ENCODE data around the gene ZNF724. TPM values are rescaled to one million over a fixed set of nuclear protein-coding genes. Genes with fewer than 3 reads are reported as not detected.

ZNF724 gene
- total and polyA plus RNA-seq, 2 of the 4 experiments (the other 2 are of a cell fraction): 1.8 to 20.1 TPM

DNA sequence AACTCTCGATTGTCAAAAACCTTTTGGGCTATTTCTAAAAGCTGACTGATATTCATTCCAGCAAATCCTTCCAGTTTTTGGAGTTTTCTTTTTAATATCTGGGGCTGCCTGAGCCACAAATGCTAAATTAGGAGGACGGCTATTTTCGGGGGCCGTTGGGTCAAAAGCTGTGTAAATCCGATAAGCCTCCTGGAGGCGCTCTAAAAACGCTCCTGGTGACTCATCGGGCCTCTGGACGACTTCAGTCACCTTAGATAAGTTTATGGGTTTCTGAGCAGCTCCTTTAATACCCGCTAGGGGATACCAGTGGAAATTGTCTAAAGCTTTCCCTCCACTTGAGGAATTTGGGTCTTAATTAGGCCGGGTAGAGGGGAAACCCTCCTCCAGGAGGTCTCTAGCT, 66.9 kb downstream of the ZNF724 start:
- no peak overlapping the region for H4K91ac ChIP-seq (ENCODE audit: insufficient read depth, low read depth, low read length)
- no peak overlapping the region for H3K4ac ChIP-seq (ENCODE audit: low read depth, low read length)
- H2BK120ac ChIP-seq (ENCODE audit: low read depth, low read length): no peak overlapping the region
- no peak overlapping the region for H2BK5ac ChIP-seq (ENCODE audit: low read depth, low read length, poor library complexity, severe bottlenecking)
- no peaks in the 10 kb centered on the region for H3K36me3 ChIP-seq (ENCODE audit: control insufficient read depth, insufficient read depth, low read length)
- H2AK5ac ChIP-seq (ENCODE audit: low read depth, low read length): no peak overlapping the region
- H3K4me2 ChIP-seq (ENCODE audit: low read depth, low read length): no peak overlapping the region
- no peaks in the 10 kb centered on the region for H3K4me1 ChIP-seq (ENCODE audit: control insufficient read depth, insufficient read depth, low read length)
- dilution Hi-C loops (cut with HindIII; ENCODE audit: low sequenced_read_pairs, unreplicated experiment) (no loop called here), in situ Hi-C loops (cut with MboI; ENCODE audit: low sequenced_read_pairs) (no loop called here), intact Hi-C loops (cut with micrococcal nuclease) (no loop called here)
- no CpG with 5 or more reads among the region's 11 CpGs for WGBS, 2 experiments (ENCODE audit: extremely low coverage in 2 of 2, insufficient read length in 1 of 2)
- H3K79me1 ChIP-seq (ENCODE audit: low read depth in 1 of 2, low read length in 2 of 2): no peaks in the 10 kb centered on the region
- H3K56ac ChIP-seq (ENCODE audit: extremely low read depth, insufficient read depth, low read length): no peak overlapping the region
- ATAC-seq (ENCODE audit: low read depth): no peak
- no peaks in the 10 kb centered on the region for H4K20me1 ChIP-seq (ENCODE audit: insufficient read depth, low read length)
- TF ChIP-seq SMC3 (IDR thresholded peaks at IDR 0.05; ENCODE audit: low read depth, low read length) (no peak), BHLHE40 (IDR thresholded peaks at IDR 0.05; ENCODE audit: low read depth, low read length) (no peak)
- no peak overlapping the region for H3K9ac ChIP-seq (ENCODE audit: low read depth, low read length)
- H3K9me1 ChIP-seq (ENCODE audit: insufficient read depth, low read length): no peaks in the 10 kb centered on the region
- H3K4me3 ChIP-seq (ENCODE audit: insufficient read depth, low read depth, low read length): no peak overlapping the region
- H3K27ac ChIP-seq (ENCODE audit: insufficient read depth, low read length): no peak overlapping the region
- H3K27me3 ChIP-seq (ENCODE audit: control insufficient read depth, insufficient read depth, low read length): no peaks in the 10 kb centered on the region
- H4K8ac ChIP-seq (ENCODE audit: low read depth in 2 of 2, low read length in 2 of 2): no peak overlapping the region
- POLR2A ChIA-PET (ENCODE audit: unreplicated experiment): no interaction called here
- no peak overlapping the region for H2BK15ac ChIP-seq (ENCODE audit: low read depth, low read length)
- H3K14ac ChIP-seq (replicated peaks; ENCODE audit: low read depth, low read length): no peak overlapping the region
- no peak overlapping the region for H3K23ac ChIP-seq (ENCODE audit: low read depth, low read length)
- no TSS peak for BruUV-seq (replicated peaks)
- H2AK9ac ChIP-seq (replicated peaks; ENCODE audit: low read depth, low read length, poor library complexity): no peak overlapping the region
- peaks cover 24% of the 10 kb centered on the region for H3K9me3 ChIP-seq (ENCODE audit: control insufficient read depth, insufficient read depth, low read length)
- no peak overlapping the region for H2AFZ ChIP-seq (replicated peaks; ENCODE audit: low read length, poor library complexity)
- H4K5ac ChIP-seq (ENCODE audit: low read depth, low read length): no peak overlapping the region
- no peak overlapping the region for H3K18ac ChIP-seq (ENCODE audit: low read depth, low read length)
- DNase-seq: no peak
- H2BK20ac ChIP-seq (ENCODE audit: low read depth, low read length): no peak overlapping the region
- CTCF ChIA-PET: no interaction called here

Small RNA genes within 50 kb of the gene (microRNA-seq; reads per million reads assigned to microRNA genes)
- not detected for gene VN1R91P (ENCODE audit: insufficient read depth, insufficient read length)

Small RNA genes within 50 kb of the gene (small RNA-seq; reads per million reads assigned to genes)
- gene VN1R91P: 0 reads per million in 5 experiments

Other genes with a start within 250 kb of the ZNF724 start
- gene ZNF728, start 247.2 kb downstream of the ZNF724 start, total RNA-seq (2012; rRNA removed): not detected in 2 replicates
- gene ZNF728, start 247.2 kb downstream of the ZNF724 start, polyA plus RNA-seq (2012; rRNA removed): not detected in 2 replicates
- 3.2 and 5.0 TPM in 2 replicates for gene ZNF730, start 133.4 kb downstream of the ZNF724 start, total RNA-seq (2012; rRNA removed)
- 0.39 and 0.43 TPM in 2 replicates for gene ZNF730, start 133.4 kb downstream of the ZNF724 start, polyA plus RNA-seq (2012; rRNA removed)
- gene ZNF91, start 145.1 kb upstream of the ZNF724 start, total RNA-seq (2012; rRNA removed): 17.0 and 21.4 TPM in 2 replicates
- gene ZNF91, start 145.1 kb upstream of the ZNF724 start, polyA plus RNA-seq (2012; rRNA removed): 7.9 and 8.0 TPM in 2 replicates

Measured in IMR-90 (cell line).